CD4-positive, alpha-beta T cell treated with Interleukin-6 for 4 hours (primary cell): ENCODE data around the gene VAV2.
"Not testable (repeated sequence)": the region's sequence is repeated elsewhere in the genome, so short reads cannot be mapped to it uniquely, and the experiment has no call there.

Experiments used
- DNase-seq: peaks from one replicate; pipeline ENCODE4 v3.0.0-alpha.2; 2020; ENCODE audit warnings: mixed read lengths

Gene VAV2

GRCh38 chr9:133968428-133968827, 23.7 kb downstream of the VAV2 start:
- DNase-seq = no peak

GRCh38 chr9:133967024-133967741, 24.9 kb downstream of the VAV2 start:
- DNase-seq = no peak

- no peak for DNase-seq
Measured at GRCh38 chr9:133964463-133964862, 27.7 kb downstream of the VAV2 start.

- DNase-seq = no peak
Measured at GRCh38 chr9:133963166-133963565, 29.0 kb downstream of the VAV2 start.

GRCh38 chr9:133962341-133962740, 29.8 kb downstream of the VAV2 start:
- DNase-seq = no peak

- DNase-seq = no peak
Measured at GRCh38 chr9:133961226-133962165, 30.6 kb downstream of the VAV2 start.

- DNase-seq = no peak
Measured at GRCh38 chr9:133960568-133961129, 31.5 kb downstream of the VAV2 start.

- no peak for DNase-seq
Measured at GRCh38 chr9:133959966-133960567, 32.1 kb downstream of the VAV2 start.

- DNase-seq = no peak
Measured at GRCh38 chr9:133959171-133959570, 33.0 kb downstream of the VAV2 start.

- DNase-seq = no peak
Measured at GRCh38 chr9:133958756-133959155, 33.4 kb downstream of the VAV2 start.

- not testable (repeated sequence) for DNase-seq
Measured at GRCh38 chr9:133957772-133958171, 34.4 kb downstream of the VAV2 start.

- DNase-seq = no peak
Measured at GRCh38 chr9:133957328-133957727, 34.8 kb downstream of the VAV2 start.

GRCh38 chr9:133956520-133957076, 35.5 kb downstream of the VAV2 start:
- DNase-seq = no peak

- peak; percentile 54 for DNase-seq
Measured at GRCh38 chr9:133955821-133956411, 36.2 kb downstream of the VAV2 start.

GRCh38 chr9:133954862-133955529, 37.1 kb downstream of the VAV2 start:
- DNase-seq = peak; percentile 68

GRCh38 chr9:133953976-133954709, 38.0 kb downstream of the VAV2 start:
- no peak for DNase-seq

GRCh38 chr9:133953621-133953975, 38.5 kb downstream of the VAV2 start:
- DNase-seq = no peak

- no peak for DNase-seq
Measured at GRCh38 chr9:133952598-133953550, 39.2 kb downstream of the VAV2 start.

- no peak for DNase-seq
Measured at GRCh38 chr9:133951265-133951664, 40.9 kb downstream of the VAV2 start.

GRCh38 chr9:133950629-133951111, 41.5 kb downstream of the VAV2 start:
- no peak for DNase-seq
